Mammary epithelial cell (primary cell): ENCODE measurements around the gene CABP7.

ENCODE experiments used
- EZH2 ChIP-seq: IDR thresholded peaks from 2 replicates; pipeline ENCODE4 v1.6.1; 2012; ENCODE audit warnings: low read length, inconsistent platforms, borderline replicate concordance
- TF ChIP-seq, protein P1 (sequence below), 2 donors: IDR thresholded peaks in 1 of 2; conservative IDR thresholded peaks in 1 of 2; 2 replicates each; pipeline ENCODE4 v1.5.1; 2011 to 2012; ENCODE audit warnings: inconsistent platforms in 2 of 2, low read length in 2 of 2, mild to moderate bottlenecking in 2 of 2, control low read depth in 1 of 2, low read depth in 1 of 2; ENCODE audit not compliant: insufficient read depth in 1 of 2; ENCODE audit errors: extremely low read depth in 1 of 2

DNA sequence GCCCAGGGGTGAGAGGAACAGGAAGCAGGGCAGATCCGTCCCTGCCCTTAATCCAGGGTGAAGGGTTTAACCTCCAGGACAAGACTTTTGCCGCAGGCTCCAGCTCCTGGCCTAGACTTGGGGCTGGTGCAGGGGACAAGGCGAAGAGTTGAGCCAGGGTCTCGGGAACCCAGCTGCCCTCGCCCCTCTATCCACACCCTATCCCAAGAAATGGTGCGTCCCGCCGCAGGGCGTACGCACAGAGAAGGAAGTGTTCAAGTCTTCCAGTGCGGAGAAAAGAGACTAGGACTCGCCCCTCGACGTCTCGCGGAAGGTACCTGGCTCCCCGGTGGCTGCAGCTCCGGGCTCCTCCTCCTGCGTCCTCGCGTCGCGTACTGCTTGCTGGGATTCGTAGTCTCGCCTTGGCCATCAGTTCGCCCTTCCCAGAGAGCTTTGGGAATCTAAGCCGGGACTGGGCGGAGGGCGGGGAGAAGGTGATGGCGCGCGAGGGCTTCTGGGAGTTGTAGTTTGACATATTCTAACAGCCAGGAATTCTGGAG lies 46.9 kb downstream of the CABP7 start, which contains the start of gene ZMAT5:
- TF ChIP-seq, protein P1, sequence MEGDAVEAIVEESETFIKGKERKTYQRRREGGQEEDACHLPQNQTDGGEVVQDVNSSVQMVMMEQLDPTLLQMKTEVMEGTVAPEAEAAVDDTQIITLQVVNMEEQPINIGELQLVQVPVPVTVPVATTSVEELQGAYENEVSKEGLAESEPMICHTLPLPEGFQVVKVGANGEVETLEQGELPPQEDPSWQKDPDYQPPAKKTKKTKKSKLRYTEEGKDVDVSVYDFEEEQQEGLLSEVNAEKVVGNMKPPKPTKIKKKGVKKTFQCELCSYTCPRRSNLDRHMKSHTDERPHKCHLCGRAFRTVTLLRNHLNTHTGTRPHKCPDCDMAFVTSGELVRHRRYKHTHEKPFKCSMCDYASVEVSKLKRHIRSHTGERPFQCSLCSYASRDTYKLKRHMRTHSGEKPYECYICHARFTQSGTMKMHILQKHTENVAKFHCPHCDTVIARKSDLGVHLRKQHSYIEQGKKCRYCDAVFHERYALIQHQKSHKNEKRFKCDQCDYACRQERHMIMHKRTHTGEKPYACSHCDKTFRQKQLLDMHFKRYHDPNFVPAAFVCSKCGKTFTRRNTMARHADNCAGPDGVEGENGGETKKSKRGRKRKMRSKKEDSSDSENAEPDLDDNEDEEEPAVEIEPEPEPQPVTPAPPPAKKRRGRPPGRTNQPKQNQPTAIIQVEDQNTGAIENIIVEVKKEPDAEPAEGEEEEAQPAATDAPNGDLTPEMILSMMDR (conservative IDR thresholded peaks at IDR 0.05 in 1 of 2, IDR thresholded peaks at IDR 0.05 in 1 of 2; ENCODE audit: extremely low read depth in 1 of 2, insufficient read depth in 1 of 2, low read depth in 1 of 2, low read length in 2 of 2), result no peak
- TF ChIP-seq EZH2, result no peak
